GM12878 (cell line): ENCODE results near the gene TMED7. TPM values are rescaled to one million over a fixed set of nuclear protein-coding genes. Genes with fewer than 3 reads are reported as not detected.
A peak's percentile ranks its signal among the peaks of the same experiment; 100 is the strongest.

Source experiments
- BCL3 ChIP-seq: IDR thresholded peaks from 2 replicates; pipeline ENCODE4 v1.6.1; 2011; ENCODE audit warnings: borderline replicate concordance, low read depth, mild to moderate bottlenecking, moderate library complexity, low read length; ENCODE audit not compliant: insufficient read depth, poor library complexity, severe bottlenecking
- CHD4 ChIP-seq: fragments of 200-600 bp; sonication (generic); IDR thresholded peaks from 2 replicates; pipeline ENCODE4 v1.6.1; 2016; ENCODE audit warnings: mild to moderate bottlenecking
- CTCF ChIP-seq, 3 experiments: IDR thresholded peaks in 2 of 3; conservative IDR thresholded peaks in 1 of 3; 2 replicates each; pipeline ENCODE4 v1.5.1; 2011; ENCODE audit warnings: low read depth in 3 of 3, low read length in 3 of 3, mild to moderate bottlenecking in 3 of 3, control low read depth in 2 of 3, moderate library complexity in 2 of 3, inconsistent platforms in 1 of 3, mixed read lengths in 1 of 3; ENCODE audit not compliant: control insufficient read depth in 2 of 3, insufficient read depth in 1 of 3; ENCODE audit errors: extremely low read depth in 1 of 3
- E4F1 ChIP-seq: fragments of 450-650 bp; IDR thresholded peaks from 2 replicates; pipeline ENCODE4 v1.6.1; 2018; ENCODE audit warnings: borderline replicate concordance, mild to moderate bottlenecking; ENCODE audit not compliant: partially characterized antibody
- EGR1 ChIP-seq, 2 experiments: IDR thresholded peaks; 1 replicate in 1 of 2; 2 replicates in 1 of 2; pipeline ENCODE4 v1.6.1; 2011 to 2012; ENCODE audit warnings: low read depth in 2 of 2, low read length in 2 of 2, borderline replicate concordance in 1 of 2, mild to moderate bottlenecking in 1 of 2, moderate library complexity in 1 of 2
- MTA3 ChIP-seq: IDR thresholded peaks from 2 replicates; pipeline ENCODE4 v1.6.1; 2012; ENCODE audit warnings: low read length, inconsistent platforms, borderline replicate concordance
- MYB ChIP-seq: fragments of 150-350 bp; IDR thresholded peaks from 2 replicates; pipeline ENCODE4 v1.6.1; 2014; ENCODE audit warnings: mild to moderate bottlenecking, low read depth, low read length, borderline replicate concordance
- NR2F1 ChIP-seq: fragments of 450-650 bp; conservative IDR thresholded peaks from 2 replicates; pipeline ENCODE4 v1.6.1; 2017; ENCODE audit warnings: mild to moderate bottlenecking
- PAX8 ChIP-seq: fragments of 450-650 bp; IDR thresholded peaks from 2 replicates; pipeline ENCODE4 v1.6.1; 2017; ENCODE audit warnings: mild to moderate bottlenecking, moderate library complexity
- POLR2A ChIP-seq: IDR thresholded peaks from 2 replicates; pipeline ENCODE4 v1.6.1; 2011; ENCODE audit warnings: low read depth, mild to moderate bottlenecking, low read length
- POLR2AphosphoS5 ChIP-seq: IDR thresholded peaks from 2 replicates; pipeline ENCODE4 v1.6.1; 2011; ENCODE audit warnings: mild to moderate bottlenecking, low read length, inconsistent platforms
- PRDM15 ChIP-seq: fragments of 450-650 bp; formaldehyde crosslinking; IDR thresholded peaks from 2 replicates; pipeline ENCODE4 v1.4.0; 2020; ENCODE audit warnings: mild to moderate bottlenecking, moderate library complexity
- RUNX3 ChIP-seq: IDR thresholded peaks from 2 replicates; pipeline ENCODE4 v1.6.1; 2012; ENCODE audit warnings: low read length, inconsistent platforms
- SMARCA5 ChIP-seq: fragments of 450-650 bp; IDR thresholded peaks from 2 replicates; pipeline ENCODE4 v1.6.1; 2017; ENCODE audit warnings: mild to moderate bottlenecking
- SPI1 ChIP-seq: IDR thresholded peaks from 2 replicates; pipeline ENCODE4 v1.6.1; 2011; ENCODE audit warnings: low read depth, mild to moderate bottlenecking, low read length, moderate library complexity, borderline replicate concordance; ENCODE audit not compliant: insufficient read depth
- SUZ12 ChIP-seq: fragments of 200-600 bp; sonication (generic); IDR thresholded peaks from one replicate; pipeline ENCODE4 v1.6.1; 2018; ENCODE audit warnings: antibody characterized with exemption, mild to moderate bottlenecking; ENCODE audit not compliant: unreplicated experiment
- ZBTB4 ChIP-seq: fragments of 450-650 bp; formaldehyde crosslinking; IDR thresholded peaks from 2 replicates; pipeline ENCODE4 v1.4.0; 2022; ENCODE audit warnings: mild to moderate bottlenecking, moderate library complexity
- ZSCAN29 ChIP-seq: fragments of 450-650 bp; IDR thresholded peaks from 2 replicates; pipeline ENCODE4 v1.6.1; 2017; ENCODE audit warnings: mild to moderate bottlenecking, moderate library complexity
- polyA plus RNA-seq, 11 experiments: library from polyadenylated mRNA; depleted of rRNA in 4 of 11; unstranded in 6 of 11; stranded (reverse) in 5 of 11; fragments of >200 nt; fragmentation: Nextera tagmentation in 4 of 11; fragmentation: Illumina TruSeq in 1 of 11; extraction: Ambion mirVana in 4 of 11; extraction: Trizol in 1 of 11; gene quantifications; 1 replicate in 1 of 11; 2 replicates in 10 of 11; pipeline versions ENCODE4 v1.2.1 to v1.2.3, GENCODE V29; 2011 to 2016; ENCODE audit warnings: inconsistent platforms in 2 of 11, missing spikeins in 2 of 11, low read depth in 1 of 11
- total RNA-seq, 4 experiments: library from RNA; depleted of rRNA in 3 of 4; stranded (reverse); fragments of >200 nt in 3 of 4; fragmentation: Illumina TruSeq in 1 of 4; extraction: Trizol in 1 of 4; gene quantifications; 2 replicates each; pipeline versions ENCODE4 v1.2.1 to v1.2.3, GENCODE V29; 2013 to 2021

The TMED7 gene
- total and polyA plus RNA-seq, 10 of the 15 experiments (the other 5 are each of a cell fraction or from before 2014, with no cell fraction given): 8.0 to 37.3 (median 25.2) TPM

GRCh38 chr5:115577741-115578140, 48.1 kb downstream of the TMED7 start (continued):
- TF ChIP-seq PRDM15 (CRISPR knock-in tag) (no peak), NR2F1 (no peak), SMARCA5 (no peak), MTA3 (no peak), POLR2A (no peak), CHD4 (no peak), E4F1 (no peak), ZBTB4 (no peak), EGR1 (IDR thresholded peaks at IDR 0.05; ENCODE audit: borderline replicate concordance in 1 of 2, low read depth in 2 of 2, low read length in 2 of 2) (no peak), MYB (no peak), POLR2AphosphoS5 (no peak), SUZ12 (no peak), PAX8 (no peak), ZSCAN29 (no peak), BCL3 (peak; percentile 90), RUNX3 (peak; percentile 80), SPI1 (no peak), CTCF (IDR thresholded peaks at IDR 0.05 in 2 of 3, conservative IDR thresholded peaks at IDR 0.05 in 1 of 3; ENCODE audit: control insufficient read depth in 2 of 3, extremely low read depth in 1 of 3, insufficient read depth in 1 of 3, low read depth in 3 of 3, low read length in 3 of 3) (no peak)
